22Rv1 (cell line): ENCODE measurements around the gene SMTN.

ENCODE experiments used
- CTCF ChIP-seq: fragments of 450-650 bp; IDR thresholded peaks from 2 replicates; pipeline ENCODE4 v1.5.1; 2017; ENCODE audit warnings: mild to moderate bottlenecking
- ZFX ChIP-seq: fragments of 450-650 bp; IDR thresholded peaks from 2 replicates; pipeline ENCODE4 v1.6.1; 2017; ENCODE audit warnings: antibody characterized with exemption, borderline replicate concordance

GRCh38 chr22:31140746-31141145 is 59.6 kb downstream of the SMTN start:
- no peak for TF ChIP-seq CTCF
- TF ChIP-seq ZFX, result no peak
